Right atrium auricular region (tissue), 2 donors: ENCODE data around the gene L2HGDH. TPM values are rescaled to one million over a fixed set of nuclear protein-coding genes. Genes with fewer than 3 reads are reported as not detected.

Experiments used
- DNase-seq: peaks from one replicate; pipeline ENCODE4 v3.0.0-alpha.2; 2019; ENCODE audit warnings: low spot score
- H3K27ac ChIP-seq, 2 donors: fragments of 200-600 bp; sonication (generic); 1 replicate in 1 of 2; 2 replicates in 1 of 2; pipeline ENCODE4 v1.5.1; 2016 to 2019
- H3K27me3 ChIP-seq, 2 donors: fragments of 200-600 bp; sonication (generic); one replicate each; pipeline versions ENCODE4 v1.5.1 to v1.6.0; 2017 to 2019
- H3K36me3 ChIP-seq: fragments of 200-600 bp; sonication (generic); one replicate; pipeline ENCODE4 v1.5.1; 2016
- H3K4me1 ChIP-seq, 2 donors: fragments of 200-600 bp; sonication (generic); one replicate each; pipeline versions ENCODE4 v1.5.1 to v1.6.0; 2017 to 2019
- H3K4me3 ChIP-seq, 2 donors: fragments of 200-600 bp; sonication (generic); 1 replicate in 1 of 2; 2 replicates in 1 of 2; pipeline ENCODE4 v1.5.1; 2017 to 2019; ENCODE audit warnings: mild to moderate bottlenecking in 1 of 2, moderate library complexity in 1 of 2
- H3K9me3 ChIP-seq, 2 donors: fragments of 200-600 bp; sonication (generic); one replicate each; pipeline ENCODE4 v1.5.1; 2019
- CTCF ChIP-seq, 2 donors: fragments of 200-600 bp; sonication (generic); IDR thresholded peaks; one replicate each; pipeline ENCODE4 v1.5.1; 2019; ENCODE audit warnings: antibody characterized with exemption in 2 of 2
- total RNA-seq, 2 donors: library from RNA; depleted of rRNA; stranded (reverse); fragments of >200 nt; gene quantifications; one replicate each; pipeline ENCODE4 v1.1.0, GENCODE V29; 2016

Gene L2HGDH
- total RNA-seq, 2 donors from 2014 or later, result 4.0 to 8.3 TPM

- no peak for TF ChIP-seq CTCF (IDR thresholded peaks at IDR 0.05)
- Histone ChIP-seq H3K4me3 (no peak overlapping the region), H3K9me3 (no peaks in the 10 kb centered on the region), H3K4me1 (no peaks in the 10 kb centered on the region), H3K27me3 (no peaks in the 10 kb centered on the region), H3K27ac (no peak overlapping the region), H3K36me3 (no peaks in the 10 kb centered on the region)
- DNase-seq, result no peak
These were observed 64.8 kb downstream of the L2HGDH start for GRCh38 chr14:50247245-50247644.

GRCh38 chr14:50242566-50243310, 69.3 kb downstream of the L2HGDH start:
- no peak for DNase-seq
- H3K4me1 ChIP-seq, result no peaks in the 10 kb centered on the region
- H3K9me3 ChIP-seq, result no peaks in the 10 kb centered on the region
- no peak for TF ChIP-seq CTCF (IDR thresholded peaks at IDR 0.05)
- no peaks in the 10 kb centered on the region for H3K36me3 ChIP-seq
- no peak overlapping the region for H3K4me3 ChIP-seq
- H3K27me3 ChIP-seq, result no peaks in the 10 kb centered on the region
- no peak overlapping the region for H3K27ac ChIP-seq

- Histone ChIP-seq H3K4me1 (no peaks in the 10 kb centered on the region), H3K36me3 (no peaks in the 10 kb centered on the region), H3K4me3 (no peak overlapping the region), H3K9me3 (no peaks in the 10 kb centered on the region), H3K27ac (no peak overlapping the region), H3K27me3 (no peaks in the 10 kb centered on the region)
- DNase-seq, result no peak
- TF ChIP-seq CTCF (IDR thresholded peaks at IDR 0.05), result no peak
These were observed 69.9 kb downstream of the L2HGDH start for GRCh38 chr14:50242096-50242495.

GRCh38 chr14:50237427-50237826, 74.6 kb downstream of the L2HGDH start:
- no peak for DNase-seq
- H3K36me3 ChIP-seq, result no peaks in the 10 kb centered on the region
- H3K4me1 ChIP-seq, result no peaks in the 10 kb centered on the region
- H3K4me3 ChIP-seq, result no peak overlapping the region
- TF ChIP-seq CTCF (IDR thresholded peaks at IDR 0.05), result no peak
- no peaks in the 10 kb centered on the region for H3K9me3 ChIP-seq
- no peak overlapping the region for H3K27ac ChIP-seq
- no peaks in the 10 kb centered on the region for H3K27me3 ChIP-seq

- Histone ChIP-seq H3K4me3 (no peak overlapping the region), H3K27ac (no peak overlapping the region), H3K4me1 (peaks cover 0 to 12% of the 10 kb centered on the region in 2 donors), H3K9me3 (no peaks in the 10 kb centered on the region), H3K36me3 (no peaks in the 10 kb centered on the region), H3K27me3 (no peaks in the 10 kb centered on the region)
- TF ChIP-seq CTCF (IDR thresholded peaks at IDR 0.05), result no peak
- no peak for DNase-seq
These were observed 78.1 kb downstream of the L2HGDH start for GRCh38 chr14:50233951-50234250.
